ENCODE measurements around the gene IQCM. TPM values are rescaled to one million over a fixed set of nuclear protein-coding genes. Genes with fewer than 3 reads are reported as not detected.

The IQCM gene
- total RNA-seq, 1 experiment from 2014 or later = not detected

- no peaks in the 10 kb centered on the region for H3K79me2 ChIP-seq (ENCODE audit: low read length)
- no peaks in the 10 kb centered on the region for H4K20me1 ChIP-seq (ENCODE audit: low read length)
- CTCF ChIA-PET = no interaction called here
- no TSS peak for BruUV-seq (replicated peaks)
- H3K4me1 ChIP-seq (ENCODE audit: insufficient read depth, low read length) = no peaks in the 10 kb centered on the region
- no peaks in the 10 kb centered on the region for H3K9me3 ChIP-seq (ENCODE audit: low read length)
- H3K4me2 ChIP-seq (ENCODE audit: low read length) = no peak overlapping the region
- no peaks in the 10 kb centered on the region for H3K9me2 ChIP-seq (replicated peaks; ENCODE audit: low read length)
- no peak overlapping the region for H3K9ac ChIP-seq (ENCODE audit: low read length)
- DNase-seq (no peak), ATAC-seq (no peak)
- TF ChIP-seq EZH2phosphoT487 (IDR thresholded peaks at IDR 0.05; ENCODE audit: borderline replicate concordance, low read length) (no peak), CTCF (conservative IDR thresholded peaks at IDR 0.05; ENCODE audit: low read depth, low read length) (no peak), EZH2 (IDR thresholded peaks at IDR 0.05; ENCODE audit: low read length, unreplicated experiment) (no peak)
- intact Hi-C loops (cut with micrococcal nuclease) = no loop called here
- no peaks in the 10 kb centered on the region for H3F3A ChIP-seq (ENCODE audit: low read length, unreplicated experiment)
- no peaks in the 10 kb centered on the region for H3K27me3 ChIP-seq (ENCODE audit: low read length)
- no peaks in the 10 kb centered on the region for H3K36me3 ChIP-seq (ENCODE audit: low read depth, low read length)
- POLR2A ChIA-PET (ENCODE audit: unreplicated experiment) = no interaction called here
- H2AFZ ChIP-seq (ENCODE audit: low read length) = no peak overlapping the region
- no peak overlapping the region for H3K4me3 ChIP-seq (ENCODE audit: low read length)
- no peak overlapping the region for H3K27ac ChIP-seq (ENCODE audit: low read length)
Observed at GRCh38 chr4:149684516-149684915, 131.1 kb downstream of the IQCM start.

GRCh38 chr4:149676076-149676475, 139.6 kb downstream of the IQCM start:
- Histone ChIP-seq H3F3A (ENCODE audit: low read length, unreplicated experiment) (no peaks in the 10 kb centered on the region), H3K4me2 (ENCODE audit: low read length) (no peak overlapping the region), H3K9me2 (replicated peaks; ENCODE audit: low read length) (no peaks in the 10 kb centered on the region), H3K9me3 (ENCODE audit: low read length) (no peaks in the 10 kb centered on the region), H3K27ac (ENCODE audit: low read length) (no peak overlapping the region), H2AFZ (ENCODE audit: low read length) (no peak overlapping the region), H3K27me3 (ENCODE audit: low read length) (no peaks in the 10 kb centered on the region), H3K4me1 (ENCODE audit: insufficient read depth, low read length) (no peaks in the 10 kb centered on the region), H4K20me1 (ENCODE audit: low read length) (no peaks in the 10 kb centered on the region), H3K79me2 (ENCODE audit: low read length) (no peaks in the 10 kb centered on the region), H3K4me3 (ENCODE audit: low read length) (no peak overlapping the region), H3K36me3 (ENCODE audit: low read depth, low read length) (no peaks in the 10 kb centered on the region), H3K9ac (ENCODE audit: low read length) (no peak overlapping the region)
- DNase-seq (no peak), ATAC-seq (no peak)
- TF ChIP-seq EZH2 (IDR thresholded peaks at IDR 0.05; ENCODE audit: low read length, unreplicated experiment) = no peak
- TF ChIP-seq EZH2phosphoT487 (IDR thresholded peaks at IDR 0.05; ENCODE audit: borderline replicate concordance, low read length) = no peak
- no peak for TF ChIP-seq CTCF (conservative IDR thresholded peaks at IDR 0.05; ENCODE audit: low read depth, low read length)
- intact Hi-C loops (cut with micrococcal nuclease) = no loop called here
- no TSS peak for BruUV-seq (replicated peaks)
- CTCF ChIA-PET = no interaction called here
- POLR2A ChIA-PET (ENCODE audit: unreplicated experiment) = no interaction called here

GRCh38 chr4:149645790-149646189, 169.9 kb downstream of the IQCM start:
- DNase-seq (peak; percentile 24), ATAC-seq (peak; percentile 40; the same call in 1 of the 2 replicates)
- ChIA-PET CTCF (no interaction called here), POLR2A (ENCODE audit: unreplicated experiment) (no interaction called here)
- H4K20me1 ChIP-seq (ENCODE audit: low read length) = no peaks in the 10 kb centered on the region
- no TSS peak for BruUV-seq (replicated peaks)
- H3F3A ChIP-seq (ENCODE audit: low read length, unreplicated experiment) = no peaks in the 10 kb centered on the region
- H3K27ac ChIP-seq (ENCODE audit: low read length) = no peak overlapping the region
- no peak for TF ChIP-seq EZH2phosphoT487 (IDR thresholded peaks at IDR 0.05; ENCODE audit: borderline replicate concordance, low read length)
- TF ChIP-seq EZH2 (IDR thresholded peaks at IDR 0.05; ENCODE audit: low read length, unreplicated experiment) = no peak
- TF ChIP-seq CTCF (conservative IDR thresholded peaks at IDR 0.05; ENCODE audit: low read depth, low read length) = peak; percentile 23; the same call in 1 of the 2 replicates
- H3K79me2 ChIP-seq (ENCODE audit: low read length) = no peaks in the 10 kb centered on the region
- H3K9me2 ChIP-seq (replicated peaks; ENCODE audit: low read length) = no peaks in the 10 kb centered on the region
- H3K4me3 ChIP-seq (ENCODE audit: low read length) = no peak overlapping the region
- no peak overlapping the region for H3K9ac ChIP-seq (ENCODE audit: low read length)
- no peaks in the 10 kb centered on the region for H3K27me3 ChIP-seq (ENCODE audit: low read length)
- intact Hi-C loops (cut with micrococcal nuclease) = no loop called here
- no peaks in the 10 kb centered on the region for H3K4me1 ChIP-seq (ENCODE audit: insufficient read depth, low read length)
- no peaks in the 10 kb centered on the region for H3K9me3 ChIP-seq (ENCODE audit: low read length)
- H3K4me2 ChIP-seq (ENCODE audit: low read length) = no peak overlapping the region
- no peaks in the 10 kb centered on the region for H3K36me3 ChIP-seq (ENCODE audit: low read depth, low read length)
- H2AFZ ChIP-seq (ENCODE audit: low read length) = no peak overlapping the region

All from PC-3 (cell line).